H9 (cell line): ENCODE results near the gene SEMA5A. TPM values are rescaled to one million over a fixed set of nuclear protein-coding genes. Genes with fewer than 3 reads are reported as not detected.

ENCODE experiments used
- DNase-seq: peaks from one replicate; pipeline ENCODE4 v3.0.0-alpha.2; 2017
- H2AFZ ChIP-seq: one replicate; pipeline ENCODE4 v1.6.1; 2013; ENCODE audit warnings: mild to moderate bottlenecking, low read length, control low read depth, moderate library complexity
- H2AK5ac ChIP-seq: 2 replicates; pipeline ENCODE4 v1.6.1; 2013; ENCODE audit warnings: low read length, control low read depth, mixed read lengths; ENCODE audit not compliant: insufficient read length
- H2BK120ac ChIP-seq: one replicate; pipeline ENCODE4 v1.6.1; 2013; ENCODE audit warnings: low read depth, mild to moderate bottlenecking, low read length, control low read depth, inconsistent platforms; ENCODE audit not compliant: poor library complexity, severe bottlenecking
- H2BK12ac ChIP-seq: 2 replicates; pipeline ENCODE4 v1.6.1; 2013; ENCODE audit warnings: low read length, control low read depth, mixed read lengths, low read depth; ENCODE audit not compliant: insufficient read length
- H2BK15ac ChIP-seq: 2 replicates; pipeline ENCODE4 v1.6.1; 2013; ENCODE audit warnings: low read depth, low read length, control low read depth
- H2BK20ac ChIP-seq: one replicate; pipeline ENCODE4 v1.6.1; 2013; ENCODE audit warnings: low read depth, mild to moderate bottlenecking, low read length, control low read depth, inconsistent platforms; ENCODE audit not compliant: poor library complexity, severe bottlenecking
- H2BK5ac ChIP-seq: 2 replicates; pipeline ENCODE4 v1.6.1; 2013; ENCODE audit warnings: low read length, control low read depth, mixed read lengths; ENCODE audit not compliant: insufficient read length
- H3K14ac ChIP-seq: 2 replicates; pipeline ENCODE4 v1.6.1; 2013; ENCODE audit warnings: low read length, control low read depth; ENCODE audit not compliant: insufficient read depth
- H3K18ac ChIP-seq: 2 replicates; pipeline ENCODE4 v1.6.1; 2013; ENCODE audit warnings: low read depth, mild to moderate bottlenecking, mixed read lengths, low read length, control low read depth; ENCODE audit not compliant: insufficient read length
- H3K23ac ChIP-seq: 2 replicates; pipeline ENCODE4 v1.6.1; 2013; ENCODE audit warnings: low read length, control low read depth, mixed read lengths, low read depth; ENCODE audit not compliant: insufficient read length
- H3K23me2 ChIP-seq: 2 replicates; pipeline ENCODE4 v1.6.1; 2013; ENCODE audit warnings: low read depth, mild to moderate bottlenecking, mixed read lengths, low read length, control low read depth; ENCODE audit not compliant: insufficient read length, poor library complexity, severe bottlenecking
- H3K27ac ChIP-seq: 2 replicates; pipeline ENCODE4 v1.5.1; 2013; ENCODE audit warnings: low read length, control low read depth, mixed read lengths, low read depth; ENCODE audit not compliant: insufficient read length
- H3K27me3 ChIP-seq: 2 replicates; pipeline ENCODE4 v1.6.1; 2013; ENCODE audit warnings: low read length, control low read depth, inconsistent platforms; ENCODE audit not compliant: insufficient read depth
- H3K4ac ChIP-seq: 2 replicates; pipeline ENCODE4 v1.6.1; 2013; ENCODE audit warnings: low read depth, mild to moderate bottlenecking, control low read depth, inconsistent platforms, low read length, moderate library complexity
- H3K4me1 ChIP-seq: 2 replicates; pipeline ENCODE4 v1.6.1; 2013; ENCODE audit warnings: low read length, control low read depth, inconsistent platforms; ENCODE audit not compliant: insufficient read depth
- H3K4me2 ChIP-seq: 2 replicates; pipeline ENCODE4 v1.6.1; 2013; ENCODE audit warnings: low read length, control low read depth, mixed read lengths; ENCODE audit not compliant: insufficient read length, insufficient read depth
- H3K56ac ChIP-seq: 2 replicates; pipeline ENCODE4 v1.6.1; 2013; ENCODE audit warnings: low read depth, mild to moderate bottlenecking, mixed read lengths, low read length, control low read depth; ENCODE audit not compliant: insufficient read length
- H3K79me1 ChIP-seq: 2 replicates; pipeline ENCODE4 v1.6.1; 2013; ENCODE audit warnings: low read depth, mild to moderate bottlenecking, moderate library complexity, low read length, control low read depth, inconsistent platforms; ENCODE audit not compliant: insufficient read depth, poor library complexity, severe bottlenecking
- H3K79me2 ChIP-seq: 2 replicates; pipeline ENCODE4 v1.6.1; 2013; ENCODE audit warnings: low read length, control low read depth, inconsistent platforms; ENCODE audit not compliant: insufficient read depth
- H3K9ac ChIP-seq: 2 replicates; pipeline ENCODE4 v1.6.1; 2013; ENCODE audit warnings: low read length, control low read depth, mixed read lengths; ENCODE audit not compliant: insufficient read length; ENCODE audit errors: extremely low read depth
- H3K9me3 ChIP-seq: one replicate; pipeline ENCODE4 v1.6.1; 2013; ENCODE audit warnings: low read depth, low read length, inconsistent platforms; ENCODE audit not compliant: control insufficient read depth
- H3T11ph ChIP-seq: one replicate; pipeline ENCODE4 v1.6.1; 2013; ENCODE audit warnings: mild to moderate bottlenecking, low read length, control low read depth, inconsistent platforms
- H4K20me1 ChIP-seq: one replicate; pipeline ENCODE4 v1.6.1; 2013; ENCODE audit not compliant: control insufficient read depth, insufficient read length, insufficient read depth
- H4K5ac ChIP-seq: 2 replicates; pipeline ENCODE4 v1.6.1; 2013; ENCODE audit warnings: low read depth, mild to moderate bottlenecking, mixed read lengths, low read length, control low read depth; ENCODE audit not compliant: insufficient read length
- H4K8ac ChIP-seq: replicated peaks from 2 replicates; pipeline ENCODE4 v1.6.1; 2013; ENCODE audit warnings: low read length, control low read depth, mixed read lengths, low read depth; ENCODE audit not compliant: insufficient read length
- H4K91ac ChIP-seq: 2 replicates; pipeline ENCODE4 v1.6.1; 2013; ENCODE audit warnings: low read depth, mild to moderate bottlenecking, moderate library complexity, mixed read lengths, low read length, control low read depth; ENCODE audit not compliant: insufficient read length
- H3K27ac Mint-ChIP-seq, 3 experiments: 2 replicates in 2 of 3; 3 replicates in 1 of 3; pipeline ENCODE4 v1.8.0; 2020 to 2021; ENCODE audit warnings: mixed read lengths in 3 of 3, mild to moderate bottlenecking in 1 of 3, moderate library complexity in 1 of 3
- H3K27me3 Mint-ChIP-seq: 2 replicates; pipeline ENCODE4 v1.8.0; 2021; ENCODE audit warnings: low read depth, mild to moderate bottlenecking, moderate library complexity, mixed read lengths
- H3K36me3 Mint-ChIP-seq, 3 experiments: 2 replicates in 2 of 3; 3 replicates in 1 of 3; pipeline ENCODE4 v1.8.0; 2020 to 2021; ENCODE audit warnings: low read depth in 3 of 3, mixed read lengths in 3 of 3; ENCODE audit not compliant: insufficient read depth in 1 of 3
- H3K4me1 Mint-ChIP-seq, 2 experiments: 2 replicates each; pipeline ENCODE4 v1.8.0; 2020; ENCODE audit warnings: mixed read lengths in 2 of 2
- H3K4me3 Mint-ChIP-seq, 2 experiments: 2 replicates in 1 of 2; 3 replicates in 1 of 2; pipeline ENCODE4 v1.8.0; 2020 to 2021; ENCODE audit warnings: mild to moderate bottlenecking in 2 of 2, mixed read lengths in 2 of 2, moderate library complexity in 1 of 2
- H3K9me3 Mint-ChIP-seq, 2 experiments: 2 replicates in 1 of 2; 3 replicates in 1 of 2; pipeline ENCODE4 v1.8.0; 2020; ENCODE audit warnings: mild to moderate bottlenecking in 2 of 2, mixed read lengths in 2 of 2, moderate library complexity in 1 of 2
- CTCF ChIP-seq: fragments of 200-600 bp; sonication (generic); conservative IDR thresholded peaks from 3 replicates; pipeline ENCODE4 v1.8.0; 2021; ENCODE audit warnings: antibody characterized with exemption, mild to moderate bottlenecking
- WGBS: extraction: QIAGEN DNeasy Blood & Tissue Kit; methylation state at CpG from one replicate; pipeline ENCODE4 v1.1.7; 2013; ENCODE audit warnings: missing lambda C conversion rate, low lambda C conversion rate, mixed read lengths; ENCODE audit not compliant: insufficient read length; ENCODE audit errors: extremely low coverage; 5-methylcytosine and 5-hydroxymethylcytosine counted together
- total RNA-seq: library from RNA; stranded (reverse); gene quantifications from 2 replicates; pipeline ENCODE4 v1.2.1, GENCODE V29; 2021

The SEMA5A gene
- total RNA-seq, 1 experiment from 2014 or later: 4.3 TPM

- Histone ChIP-seq H2AFZ (no peak overlapping the region), H3K4ac (no peak overlapping the region), H3K14ac (no peak overlapping the region), H2BK15ac (no peak overlapping the region), H3K23ac (no peak overlapping the region), H4K5ac (no peak overlapping the region), H2AK5ac (no peak overlapping the region), H4K91ac (no peak overlapping the region), H3K56ac (no peak overlapping the region), H3K23me2 (no peaks in the 10 kb centered on the region), H3K9ac (no peak overlapping the region), H2BK12ac (no peak overlapping the region), H3K79me1 (no peaks in the 10 kb centered on the region), H3K27me3 (no peaks in the 10 kb centered on the region), H2BK20ac (no peak overlapping the region), H3K4me2 (no peak overlapping the region), H4K8ac (no peak overlapping the region), H4K20me1 (no peaks in the 10 kb centered on the region), H3K4me1 (no peaks in the 10 kb centered on the region), H3K27ac (no peak overlapping the region), H3K79me2 (no peaks in the 10 kb centered on the region), H2BK120ac (no peak overlapping the region), H3K18ac (no peak overlapping the region), H2BK5ac (no peak overlapping the region), H3T11ph (no peak overlapping the region), H3K9me3 (no peaks in the 10 kb centered on the region)
- Mint-ChIP-seq H3K9me3 (peaks cover under 1 to 2% of the 10 kb centered on the region in 2 experiments; a peak in 1 of 5 replicates), H3K27ac (no peak overlapping the region), H3K27me3 (no peaks in the 10 kb centered on the region), H3K4me1 (peaks cover 4 to 6% of the 10 kb centered on the region in 2 experiments; a peak in 2 of 4 replicates), H3K36me3 (peaks cover 0 to under 1% (median 0%) of the 10 kb centered on the region in 3 experiments; a peak in 2 of 7 replicates), H3K4me3 (no peak overlapping the region)
- TF ChIP-seq CTCF: no peak
- no CpG with 5 or more reads among the region's 5 CpGs for WGBS
- DNase-seq: no peak
Observed at GRCh38 chr5:9464478-9464877, 81.4 kb downstream of the SEMA5A start.
